ENCODE measurements around the gene CLEC16A.

CLEC16A gene

GRCh38 chr16:11080999-11081630, 136.8 kb downstream of the CLEC16A start:
- no peak for DNase-seq (ENCODE audit: low read depth, low spot score)
- TF ChIP-seq, protein P1, sequence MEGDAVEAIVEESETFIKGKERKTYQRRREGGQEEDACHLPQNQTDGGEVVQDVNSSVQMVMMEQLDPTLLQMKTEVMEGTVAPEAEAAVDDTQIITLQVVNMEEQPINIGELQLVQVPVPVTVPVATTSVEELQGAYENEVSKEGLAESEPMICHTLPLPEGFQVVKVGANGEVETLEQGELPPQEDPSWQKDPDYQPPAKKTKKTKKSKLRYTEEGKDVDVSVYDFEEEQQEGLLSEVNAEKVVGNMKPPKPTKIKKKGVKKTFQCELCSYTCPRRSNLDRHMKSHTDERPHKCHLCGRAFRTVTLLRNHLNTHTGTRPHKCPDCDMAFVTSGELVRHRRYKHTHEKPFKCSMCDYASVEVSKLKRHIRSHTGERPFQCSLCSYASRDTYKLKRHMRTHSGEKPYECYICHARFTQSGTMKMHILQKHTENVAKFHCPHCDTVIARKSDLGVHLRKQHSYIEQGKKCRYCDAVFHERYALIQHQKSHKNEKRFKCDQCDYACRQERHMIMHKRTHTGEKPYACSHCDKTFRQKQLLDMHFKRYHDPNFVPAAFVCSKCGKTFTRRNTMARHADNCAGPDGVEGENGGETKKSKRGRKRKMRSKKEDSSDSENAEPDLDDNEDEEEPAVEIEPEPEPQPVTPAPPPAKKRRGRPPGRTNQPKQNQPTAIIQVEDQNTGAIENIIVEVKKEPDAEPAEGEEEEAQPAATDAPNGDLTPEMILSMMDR (IDR thresholded peaks at IDR 0.05; ENCODE audit: low read depth, low read length): no peak
- in situ Hi-C loops (cut with HindIII; ENCODE audit: low sequenced_read_pairs): no loop called here
- no peak overlapping the region for H3K4me3 ChIP-seq (ENCODE audit: low read depth, low read length)

- TF ChIP-seq, protein P1 (IDR thresholded peaks at IDR 0.05; ENCODE audit: low read depth, low read length): no peak
- in situ Hi-C loops (cut with HindIII; ENCODE audit: low sequenced_read_pairs): no loop called here
- no peak for DNase-seq (ENCODE audit: low read depth, low spot score)
- H3K4me3 ChIP-seq (ENCODE audit: low read depth, low read length): no peak overlapping the region
Observed at GRCh38 chr16:11082108-11082859, 137.9 kb downstream of the CLEC16A start.

GRCh38 chr16:11082860-11083388, 138.6 kb downstream of the CLEC16A start:
- TF ChIP-seq, protein P1 (IDR thresholded peaks at IDR 0.05; ENCODE audit: low read depth, low read length): no peak
- no peak for DNase-seq (ENCODE audit: low read depth, low spot score)
- in situ Hi-C loops (cut with HindIII; ENCODE audit: low sequenced_read_pairs): no loop called here
- H3K4me3 ChIP-seq (ENCODE audit: low read depth, low read length): no peak overlapping the region

GRCh38 chr16:11084484-11084875, 140.1 kb downstream of the CLEC16A start:
- H3K4me3 ChIP-seq (ENCODE audit: low read depth, low read length): no peak overlapping the region
- peak; percentile 90 for DNase-seq (ENCODE audit: low read depth, low spot score)
- TF ChIP-seq, protein P1 (IDR thresholded peaks at IDR 0.05; ENCODE audit: low read depth, low read length): no peak
- in situ Hi-C loops (cut with HindIII; ENCODE audit: low sequenced_read_pairs): no loop called here

DNA sequence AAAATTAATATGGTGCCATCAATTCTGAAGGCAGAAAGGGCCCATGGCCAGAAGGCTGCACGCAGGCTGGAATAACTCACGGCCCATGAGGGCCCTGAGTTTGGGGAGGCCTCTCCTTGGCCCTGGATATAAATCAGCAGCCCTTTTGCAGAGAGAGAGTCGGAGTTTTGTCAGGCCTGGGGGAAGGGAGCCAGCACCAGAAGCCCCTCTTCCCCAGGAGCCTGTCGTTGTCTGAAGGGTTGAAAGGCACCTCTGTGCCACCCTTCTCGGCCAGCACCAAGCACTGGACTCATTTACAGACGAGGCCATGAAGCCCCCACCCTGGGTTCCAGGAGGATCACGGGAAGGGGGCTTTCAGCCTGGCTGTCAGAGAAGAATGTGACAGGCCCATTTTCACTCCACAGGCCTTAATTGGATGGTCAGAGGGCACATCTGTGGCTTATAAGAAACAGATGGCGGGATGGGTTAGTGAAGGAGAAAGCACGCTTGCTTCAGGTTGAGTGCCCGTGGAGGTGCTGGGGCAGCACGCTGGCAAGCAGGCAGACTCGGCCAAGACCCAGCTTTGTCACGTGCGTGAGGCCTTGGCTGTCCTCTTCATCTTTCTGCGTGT, 140.6 kb downstream of the CLEC16A start:
- no peak overlapping the region for H3K4me3 ChIP-seq (ENCODE audit: low read depth, low read length)
- TF ChIP-seq, protein P1 (IDR thresholded peaks at IDR 0.05; ENCODE audit: low read depth, low read length): no peak
- peak; percentile 38 for DNase-seq (ENCODE audit: low read depth, low spot score)
- in situ Hi-C loops (cut with HindIII; ENCODE audit: low sequenced_read_pairs): no loop called here

- no peak for DNase-seq (ENCODE audit: low read depth, low spot score)
- in situ Hi-C loops (cut with HindIII; ENCODE audit: low sequenced_read_pairs): no loop called here
- H3K4me3 ChIP-seq (ENCODE audit: low read depth, low read length): no peak overlapping the region
- TF ChIP-seq, protein P1 (IDR thresholded peaks at IDR 0.05; ENCODE audit: low read depth, low read length): no peak
Observed at GRCh38 chr16:11085916-11086315, 141.6 kb downstream of the CLEC16A start.
